HUES48 (cell line): ENCODE results near the gene UGT1A6.
"Not testable (repeated sequence)": the region's sequence is repeated elsewhere in the genome, so short reads cannot be mapped to it uniquely, and the experiment has no call there.

ENCODE experiments used
- H3K27ac ChIP-seq: one replicate; pipeline ENCODE4 v1.7.0; 2013; ENCODE audit warnings: low read depth, low read length, inconsistent platforms
- H3K27me3 ChIP-seq: 2 replicates; pipeline ENCODE4 v1.6.1; 2013; ENCODE audit warnings: mild to moderate bottlenecking, low read length; ENCODE audit not compliant: control insufficient read depth, insufficient read depth
- H3K36me3 ChIP-seq: 2 replicates; pipeline ENCODE4 v1.6.1; 2013; ENCODE audit warnings: low read length; ENCODE audit not compliant: control insufficient read depth, insufficient read depth
- H3K4me1 ChIP-seq: 2 replicates; pipeline ENCODE4 v1.6.1; 2013; ENCODE audit warnings: mild to moderate bottlenecking, low read length; ENCODE audit not compliant: control insufficient read depth, insufficient read depth
- H3K4me3 ChIP-seq: 2 replicates; pipeline ENCODE4 v1.5.1; 2013; ENCODE audit warnings: mild to moderate bottlenecking, low read depth, low read length
- H3K9ac ChIP-seq: 2 replicates; pipeline ENCODE4 v1.6.1; 2013; ENCODE audit warnings: mild to moderate bottlenecking, low read depth, low read length, moderate library complexity
- H3K9me3 ChIP-seq: 2 replicates; pipeline ENCODE4 v1.6.1; 2013; ENCODE audit warnings: low read length; ENCODE audit not compliant: control insufficient read depth, insufficient read depth

The UGT1A6 gene

DNA sequence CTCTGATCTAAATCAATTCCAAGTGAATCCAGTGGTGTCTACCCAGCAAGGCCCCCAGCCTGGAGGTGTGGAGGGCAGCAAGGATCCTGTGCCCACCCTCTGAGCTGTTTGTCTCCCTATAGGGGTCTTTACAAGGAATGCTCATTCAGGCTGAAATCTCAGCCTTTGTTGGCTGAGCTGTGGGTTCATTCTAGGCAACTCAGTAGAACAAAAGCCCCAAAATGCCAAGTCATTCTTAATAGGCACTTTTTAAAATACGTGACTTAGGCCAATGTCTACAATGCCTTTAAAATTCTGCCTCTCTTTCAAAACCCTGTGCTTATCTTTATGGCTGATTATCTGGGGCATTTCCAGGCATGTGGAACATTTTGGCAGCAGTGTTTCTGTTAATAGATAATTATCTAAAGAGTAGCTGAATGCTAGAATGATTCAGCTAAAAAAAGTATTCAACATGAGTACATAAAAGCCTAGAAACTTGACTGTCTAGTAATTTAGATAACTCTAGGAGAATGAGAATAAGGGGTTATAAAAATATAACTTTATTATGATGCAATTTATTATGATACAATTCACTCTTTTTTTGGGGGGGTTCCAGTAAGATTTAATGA lies 7.4 kb downstream of the UGT1A6 start:
- peak overlapping the region; percentile 60 for H3K27ac ChIP-seq
- peak overlapping the region; percentile 35; the same call in 1 of the 2 replicates for H3K9ac ChIP-seq
- H3K4me1 ChIP-seq, result peaks cover 8% of the 10 kb centered on the region

DNA sequence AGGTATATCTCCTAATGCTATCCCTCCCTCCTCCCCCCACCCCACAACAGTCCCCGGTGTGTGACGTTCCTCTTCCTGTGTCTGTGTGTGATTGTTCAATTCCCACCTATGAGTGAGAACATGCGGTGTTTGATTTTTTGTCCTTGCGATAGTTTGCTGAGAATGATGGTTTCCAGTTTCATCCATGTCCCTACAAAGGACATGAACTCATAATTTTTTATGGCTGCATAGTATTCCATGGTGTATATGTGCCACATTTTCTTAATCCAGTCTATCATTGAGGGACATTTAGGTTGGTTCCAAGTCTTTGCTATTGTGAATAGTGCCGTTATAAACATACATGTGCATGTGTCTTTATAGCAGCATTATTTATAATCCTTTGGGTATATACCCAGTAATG lies 8.2 kb downstream of the UGT1A6 start:
- not testable (repeated sequence) for H3K36me3 ChIP-seq, H3K9ac ChIP-seq, H3K27ac ChIP-seq, H3K4me3 ChIP-seq, H3K9me3 ChIP-seq, H3K27me3 ChIP-seq, H3K4me1 ChIP-seq

More for the DNA sequence above, 7.4 kb downstream of the UGT1A6 start:
- no peak overlapping the region for H3K4me3 ChIP-seq
- no peaks in the 10 kb centered on the region for H3K36me3 ChIP-seq
- H3K27me3 ChIP-seq, result no peaks in the 10 kb centered on the region
- H3K9me3 ChIP-seq, result no peaks in the 10 kb centered on the region

DNA sequence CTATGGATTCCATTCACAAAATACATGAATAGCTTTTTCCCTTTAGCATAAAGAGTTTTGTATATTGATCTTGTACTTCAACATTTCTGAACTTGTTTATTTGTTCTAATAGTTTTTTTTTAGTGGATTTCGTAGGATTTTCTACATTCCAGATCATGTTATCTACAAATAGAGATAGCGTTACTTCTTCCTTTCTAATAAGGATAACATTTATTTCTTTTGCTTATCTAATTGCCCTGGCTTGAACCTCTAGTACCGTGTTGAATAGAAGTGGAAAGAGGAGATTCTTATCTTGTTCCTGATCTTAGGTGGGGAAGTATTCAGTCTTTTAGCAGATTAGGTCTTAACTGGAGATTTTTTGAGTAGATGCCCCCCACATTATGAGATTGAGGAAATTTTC lies 9.5 kb downstream of the UGT1A6 start:
- no peak overlapping the region for H3K4me3 ChIP-seq
- no peaks in the 10 kb centered on the region for H3K9me3 ChIP-seq
- peaks cover 8% of the 10 kb centered on the region for H3K4me1 ChIP-seq
- H3K27ac ChIP-seq, result no peak overlapping the region
- H3K27me3 ChIP-seq, result no peaks in the 10 kb centered on the region
- no peak overlapping the region for H3K9ac ChIP-seq
- no peaks in the 10 kb centered on the region for H3K36me3 ChIP-seq

GRCh38 chr2:233705911-233706506 lies 13.3 kb downstream of the UGT1A6 start:
- Histone ChIP-seq H3K4me1 (no peaks in the 10 kb centered on the region), H3K27ac (no peak overlapping the region), H3K36me3 (no peaks in the 10 kb centered on the region)

GRCh38 chr2:233706720-233707119 lies 14.0 kb downstream of the UGT1A6 start:
- Histone ChIP-seq H3K4me3 (no peak overlapping the region), H3K36me3 (no peaks in the 10 kb centered on the region), H3K27me3 (no peaks in the 10 kb centered on the region), H3K4me1 (no peaks in the 10 kb centered on the region), H3K9ac (no peak overlapping the region), H3K9me3 (no peaks in the 10 kb centered on the region), H3K27ac (no peak overlapping the region)

More at GRCh38 chr2:233705911-233706506, 13.3 kb downstream of the UGT1A6 start:
- H3K9me3 ChIP-seq, result no peaks in the 10 kb centered on the region
- no peak overlapping the region for H3K9ac ChIP-seq
- H3K27me3 ChIP-seq, result no peaks in the 10 kb centered on the region
- H3K4me3 ChIP-seq, result no peak overlapping the region

- Histone ChIP-seq H3K27ac (no peak overlapping the region), H3K36me3 (no peaks in the 10 kb centered on the region), H3K4me3 (no peak overlapping the region), H3K9me3 (no peaks in the 10 kb centered on the region), H3K27me3 (no peaks in the 10 kb centered on the region), H3K9ac (no peak overlapping the region), H3K4me1 (no peaks in the 10 kb centered on the region)
These were observed 15.4 kb downstream of the UGT1A6 start for GRCh38 chr2:233707940-233708644.

DNA sequence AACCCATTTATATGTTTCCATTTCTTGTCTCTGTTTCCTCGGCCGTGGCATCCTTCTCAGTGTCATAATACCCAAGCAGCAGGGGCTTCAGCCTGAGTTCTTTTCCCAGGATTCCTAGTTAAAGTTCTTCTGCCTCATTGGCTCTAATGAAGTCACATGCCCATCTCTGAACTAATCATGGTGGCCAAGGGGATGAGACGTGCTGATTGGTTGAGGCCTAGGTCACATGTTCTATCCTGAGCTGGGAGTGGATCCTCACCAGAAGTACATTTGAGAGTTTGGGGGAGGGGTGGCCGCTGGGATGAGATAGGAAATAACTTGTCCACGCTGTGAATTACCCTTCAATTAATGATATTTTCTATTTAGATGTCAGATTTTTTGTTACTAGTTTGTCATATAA lies 16.3 kb downstream of the UGT1A6 start:
- Histone ChIP-seq H3K36me3 (no peaks in the 10 kb centered on the region), H3K4me1 (no peaks in the 10 kb centered on the region), H3K9ac (no peak overlapping the region), H3K9me3 (no peaks in the 10 kb centered on the region), H3K4me3 (no peak overlapping the region), H3K27me3 (no peaks in the 10 kb centered on the region), H3K27ac (no peak overlapping the region)

- Histone ChIP-seq H3K27me3 (no peaks in the 10 kb centered on the region), H3K9me3 (no peaks in the 10 kb centered on the region), H3K9ac (no peak overlapping the region), H3K4me3 (no peak overlapping the region), H3K27ac (no peak overlapping the region), H3K4me1 (no peaks in the 10 kb centered on the region), H3K36me3 (no peaks in the 10 kb centered on the region)
These were observed 18.8 kb downstream of the UGT1A6 start for GRCh38 chr2:233711312-233712008.

DNA sequence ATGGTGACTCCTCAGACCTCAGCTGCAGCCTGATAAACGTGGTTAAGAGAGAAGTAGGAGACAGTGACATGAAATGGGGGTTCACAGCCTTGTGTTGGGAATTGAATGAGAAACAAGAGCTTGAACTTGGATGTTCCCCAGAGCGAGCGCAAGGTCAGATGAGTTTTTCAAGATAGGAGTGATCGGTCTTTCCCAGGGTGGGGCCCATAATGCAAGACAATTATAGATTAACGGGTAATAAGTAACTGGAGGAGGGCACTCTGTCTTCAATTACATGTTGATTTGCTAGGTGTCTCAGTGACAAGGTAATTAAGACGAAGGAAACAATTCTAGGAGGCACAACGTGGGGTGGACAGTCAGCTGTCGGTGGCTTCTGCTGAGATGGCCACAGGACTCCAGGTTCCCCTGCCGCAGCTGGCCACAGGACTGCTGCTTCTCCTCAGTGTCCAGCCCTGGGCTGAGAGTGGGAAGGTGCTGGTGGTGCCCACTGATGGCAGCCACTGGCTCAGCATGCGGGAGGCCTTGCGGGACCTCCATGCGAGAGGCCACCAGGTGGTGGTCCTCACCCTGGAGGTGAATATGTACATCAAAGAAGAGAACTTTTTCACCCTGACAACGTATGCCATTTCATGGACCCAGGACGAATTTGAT lies 20.0 kb downstream of the UGT1A6 start, which contains the start of gene UGT1A5:
Gene UGT1A5 (plus strand): TSS at position 297 of the 651 bp plus-strand sequence. CDS start 85 bp downstream, at position 382.
- Histone ChIP-seq H3K4me1 (no peaks in the 10 kb centered on the region), H3K9ac (no peak within 1 kb of the TSS), H3K9me3 (no peaks in the 10 kb centered on the region), H3K27me3 (no peaks in the 10 kb centered on the region), H3K36me3 (no peaks in the 10 kb centered on the region), H3K27ac (no peak within 1 kb of the TSS), H3K4me3 (no peak within 1 kb of the TSS)

GRCh38 chr2:233713262-233713615 lies 20.5 kb downstream of the UGT1A6 start:
- Histone ChIP-seq H3K4me3 (no peak overlapping the region), H3K4me1 (no peaks in the 10 kb centered on the region), H3K9ac (no peak overlapping the region), H3K27me3 (no peaks in the 10 kb centered on the region), H3K36me3 (no peaks in the 10 kb centered on the region), H3K27ac (no peak overlapping the region), H3K9me3 (no peaks in the 10 kb centered on the region)
